Fibroblast of mammary gland (primary cell): ENCODE results near the gene SLC20A1.
"Not testable (repeated sequence)": the region's sequence is repeated elsewhere in the genome, so short reads cannot be mapped to it uniquely, and the experiment has no call there.

Experiments
- DNase-seq: peaks from one replicate; pipeline ENCODE4 v3.0.0-alpha.2; 2010; ENCODE audit warnings: low read depth
- H3K4me3 ChIP-seq: 2 replicates; pipeline ENCODE4 v1.5.1; 2011; ENCODE audit warnings: low read depth, mild to moderate bottlenecking, low read length, moderate library complexity; ENCODE audit not compliant: control insufficient read depth
- CTCF ChIP-seq: conservative IDR thresholded peaks from 2 replicates; pipeline ENCODE4 v1.5.1; 2011; ENCODE audit warnings: low read depth, low read length, inconsistent platforms; ENCODE audit not compliant: control insufficient read depth, insufficient read depth

SLC20A1 gene

GRCh38 chr2:112666761-112667122 lies 21.0 kb downstream of the SLC20A1 start:
- TF ChIP-seq CTCF: no peak
- peak; percentile 49 for DNase-seq
- no peak overlapping the region for H3K4me3 ChIP-seq

GRCh38 chr2:112667540-112667939 lies 21.8 kb downstream of the SLC20A1 start:
- not testable (repeated sequence) for DNase-seq

GRCh38 chr2:112669667-112670066 lies 23.9 kb downstream of the SLC20A1 start:
- no peak for DNase-seq
- TF ChIP-seq CTCF: no peak
- H3K4me3 ChIP-seq: no peak overlapping the region

More at GRCh38 chr2:112667540-112667939, 21.8 kb downstream of the SLC20A1 start:
- H3K4me3 ChIP-seq: not testable (repeated sequence)

- DNase-seq: no peak
- no peak for TF ChIP-seq CTCF
- no peak overlapping the region for H3K4me3 ChIP-seq
These were observed 24.7 kb downstream of the SLC20A1 start for GRCh38 chr2:112670252-112671022.

GRCh38 chr2:112671801-112672200 lies 26.1 kb downstream of the SLC20A1 start:
- no peak for TF ChIP-seq CTCF
- DNase-seq: no peak
- no peak overlapping the region for H3K4me3 ChIP-seq

GRCh38 chr2:112673008-112673407 lies 27.3 kb downstream of the SLC20A1 start:
- DNase-seq: no peak
- no peak for TF ChIP-seq CTCF
- no peak overlapping the region for H3K4me3 ChIP-seq

GRCh38 chr2:112674229-112674628 lies 28.5 kb downstream of the SLC20A1 start:
- no peak overlapping the region for H3K4me3 ChIP-seq
- no peak for TF ChIP-seq CTCF
- DNase-seq: peak; percentile 47
